NCI-H82 treated with DMSO at 0.1 percent for 48 hours (cell line): Measurements from ENCODE around the gene MAGEE1.

Experiments
- DNase-seq: peaks from one replicate; lab custom pipeline; 2025; ENCODE audit not compliant: unreplicated experiment; lab: John Stamatoyannopoulos, UW

Gene MAGEE1, protein sequence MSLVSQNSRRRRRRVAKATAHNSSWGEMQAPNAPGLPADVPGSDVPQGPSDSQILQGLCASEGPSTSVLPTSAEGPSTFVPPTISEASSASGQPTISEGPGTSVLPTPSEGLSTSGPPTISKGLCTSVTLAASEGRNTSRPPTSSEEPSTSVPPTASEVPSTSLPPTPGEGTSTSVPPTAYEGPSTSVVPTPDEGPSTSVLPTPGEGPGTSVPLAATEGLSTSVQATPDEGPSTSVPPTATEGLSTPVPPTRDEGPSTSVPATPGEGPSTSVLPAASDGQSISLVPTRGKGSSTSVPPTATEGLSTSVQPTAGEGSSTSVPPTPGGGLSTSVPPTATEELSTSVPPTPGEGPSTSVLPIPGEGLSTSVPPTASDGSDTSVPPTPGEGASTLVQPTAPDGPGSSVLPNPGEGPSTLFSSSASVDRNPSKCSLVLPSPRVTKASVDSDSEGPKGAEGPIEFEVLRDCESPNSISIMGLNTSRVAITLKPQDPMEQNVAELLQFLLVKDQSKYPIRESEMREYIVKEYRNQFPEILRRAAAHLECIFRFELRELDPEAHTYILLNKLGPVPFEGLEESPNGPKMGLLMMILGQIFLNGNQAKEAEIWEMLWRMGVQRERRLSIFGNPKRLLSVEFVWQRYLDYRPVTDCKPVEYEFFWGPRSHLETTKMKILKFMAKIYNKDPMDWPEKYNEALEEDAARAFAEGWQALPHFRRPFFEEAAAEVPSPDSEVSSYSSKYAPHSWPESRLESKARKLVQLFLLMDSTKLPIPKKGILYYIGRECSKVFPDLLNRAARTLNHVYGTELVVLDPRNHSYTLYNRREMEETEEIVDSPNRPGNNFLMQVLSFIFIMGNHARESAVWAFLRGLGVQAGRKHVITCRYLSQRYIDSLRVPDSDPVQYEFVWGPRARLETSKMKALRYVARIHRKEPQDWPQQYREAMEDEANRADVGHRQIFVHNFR

DNA sequence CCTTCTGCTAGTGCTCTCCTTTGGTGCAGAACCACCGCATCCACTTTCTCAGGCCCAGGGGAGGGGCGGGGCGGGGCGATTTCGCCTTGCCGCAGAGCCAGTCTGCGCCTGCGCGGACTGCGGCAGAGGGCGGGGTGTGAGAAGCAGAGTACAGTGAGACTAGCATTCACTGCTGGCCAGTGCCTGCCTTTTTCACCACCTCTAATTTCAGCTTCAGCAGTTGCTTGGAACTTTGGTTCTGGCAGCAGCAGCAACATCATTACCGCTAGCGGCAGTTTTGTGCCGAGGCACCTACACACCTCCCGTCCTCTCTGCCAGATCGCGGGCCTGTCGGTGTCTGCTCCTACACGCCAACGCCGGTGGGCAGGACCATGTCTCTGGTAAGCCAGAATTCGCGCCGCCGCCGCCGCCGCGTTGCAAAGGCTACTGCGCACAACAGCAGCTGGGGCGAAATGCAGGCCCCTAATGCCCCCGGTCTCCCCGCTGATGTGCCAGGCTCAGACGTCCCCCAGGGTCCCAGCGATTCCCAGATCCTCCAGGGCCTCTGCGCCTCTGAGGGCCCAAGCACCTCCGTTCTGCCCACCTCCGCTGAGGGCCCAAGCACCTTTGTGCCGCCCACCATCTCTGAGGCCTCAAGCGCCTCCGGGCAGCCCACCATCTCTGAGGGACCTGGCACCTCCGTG is at the start of gene MAGEE1:
Gene MAGEE1 (plus strand): TSS at position 151 of the 683 bp plus-strand sequence. CDS start 221 bp downstream, at position 372.
- DNase-seq: peak; percentile 67

DNA sequence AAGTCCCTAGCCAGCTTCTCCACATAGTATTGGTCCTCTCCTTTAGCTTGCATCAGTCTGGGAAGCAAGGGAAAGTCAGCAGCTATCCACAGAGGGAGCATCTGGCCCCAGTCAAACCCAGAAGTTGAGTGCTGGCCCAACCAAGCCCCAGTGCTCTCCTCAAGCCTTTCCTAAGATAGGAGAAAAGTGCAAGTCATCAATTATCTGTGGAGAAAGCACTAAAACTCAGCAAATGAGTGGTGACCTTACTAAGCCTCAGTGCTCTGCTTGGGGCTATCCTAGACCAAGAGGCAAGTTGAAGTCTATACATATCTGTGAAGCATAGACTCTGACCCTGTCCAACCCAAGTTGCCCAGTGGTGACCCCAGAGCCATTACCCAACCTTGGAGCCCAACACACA is 28.5 kb upstream of the MAGEE1 start:
- no peak for DNase-seq

DNA sequence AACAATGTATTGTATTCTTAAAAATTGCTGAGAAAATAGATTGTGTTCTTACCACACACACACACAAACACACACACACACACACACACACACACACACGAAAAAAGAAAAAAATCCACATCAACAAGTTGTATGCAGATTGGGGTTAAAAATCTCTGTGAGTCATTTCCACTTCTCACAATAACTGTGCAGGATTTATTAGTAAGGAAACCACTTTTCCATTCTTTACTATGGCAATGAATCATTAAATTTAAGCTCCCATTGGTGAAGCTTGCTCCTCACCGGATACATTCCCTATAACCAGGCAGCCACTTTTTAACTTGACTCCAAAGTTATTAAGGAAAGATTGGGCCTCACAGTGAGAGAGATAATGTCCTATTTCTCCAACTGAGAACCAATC is 19.7 kb upstream of the MAGEE1 start:
- no peak for DNase-seq

DNA sequence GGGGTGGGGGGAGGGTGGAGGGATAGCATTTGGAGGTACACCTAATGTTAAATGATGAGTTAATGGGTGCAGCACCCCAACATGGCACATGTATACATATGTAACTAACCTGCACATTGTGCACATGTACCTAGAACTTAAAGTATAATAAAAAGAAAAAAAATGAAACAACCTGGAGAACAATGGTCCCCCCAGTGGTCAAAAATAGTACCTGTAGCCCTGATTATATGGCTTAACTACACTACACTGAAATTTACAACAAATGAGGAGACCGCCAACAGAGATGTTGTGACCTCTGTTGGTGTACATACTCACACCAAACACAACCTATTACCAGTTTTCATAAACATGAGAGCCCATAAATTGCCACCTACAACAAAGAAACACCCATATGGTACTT is 7.3 kb upstream of the MAGEE1 start:
- DNase-seq: no peak

DNA sequence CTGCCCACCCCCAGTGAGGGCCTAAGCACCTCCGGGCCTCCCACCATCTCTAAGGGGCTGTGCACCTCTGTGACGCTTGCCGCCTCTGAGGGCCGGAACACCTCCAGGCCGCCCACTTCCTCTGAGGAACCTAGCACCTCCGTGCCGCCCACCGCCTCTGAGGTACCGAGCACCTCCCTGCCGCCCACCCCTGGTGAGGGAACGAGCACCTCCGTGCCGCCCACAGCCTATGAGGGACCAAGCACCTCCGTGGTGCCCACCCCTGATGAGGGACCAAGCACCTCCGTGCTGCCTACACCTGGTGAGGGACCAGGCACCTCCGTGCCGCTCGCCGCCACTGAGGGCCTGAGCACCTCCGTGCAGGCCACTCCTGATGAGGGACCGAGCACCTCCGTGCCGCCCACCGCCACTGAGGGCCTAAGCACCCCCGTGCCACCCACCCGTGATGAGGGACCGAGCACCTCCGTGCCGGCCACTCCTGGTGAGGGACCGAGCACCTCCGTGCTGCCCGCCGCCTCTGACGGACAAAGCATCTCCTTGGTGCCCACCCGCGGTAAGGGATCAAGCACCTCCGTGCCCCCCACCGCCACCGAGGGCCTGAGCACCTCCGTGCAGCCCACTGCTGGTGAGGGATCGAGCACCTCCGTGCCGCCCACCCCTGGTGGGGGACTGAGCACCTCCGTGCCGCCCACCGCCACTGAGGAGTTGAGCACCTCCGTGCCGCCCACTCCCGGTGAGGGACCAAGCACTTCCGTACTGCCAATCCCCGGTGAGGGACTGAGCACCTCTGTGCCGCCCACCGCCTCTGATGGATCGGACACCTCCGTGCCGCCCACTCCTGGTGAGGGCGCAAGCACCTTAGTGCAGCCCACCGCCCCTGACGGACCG is 977 bp downstream of the MAGEE1 start:
- no peak for DNase-seq

DNA sequence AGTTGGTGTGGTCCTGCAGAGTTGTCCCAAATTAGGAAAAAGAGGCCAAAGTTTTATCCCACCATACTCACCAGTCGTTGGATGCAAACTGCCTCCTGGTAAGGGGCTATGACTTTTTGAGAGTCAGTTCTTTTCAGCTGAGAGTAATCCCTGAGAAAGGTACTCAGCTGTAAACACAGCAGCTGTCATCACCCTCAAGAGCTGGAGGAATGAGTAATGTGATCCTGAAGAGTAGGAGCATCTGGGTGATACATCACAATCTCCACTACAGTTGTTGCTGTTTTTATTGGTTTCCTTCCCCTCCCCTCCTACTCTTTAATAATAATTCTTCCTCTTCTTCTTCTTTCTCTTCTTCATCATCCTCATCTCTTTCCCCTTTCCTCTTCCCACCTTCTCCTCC is 5.7 kb downstream of the MAGEE1 start:
- no peak for DNase-seq

DNA sequence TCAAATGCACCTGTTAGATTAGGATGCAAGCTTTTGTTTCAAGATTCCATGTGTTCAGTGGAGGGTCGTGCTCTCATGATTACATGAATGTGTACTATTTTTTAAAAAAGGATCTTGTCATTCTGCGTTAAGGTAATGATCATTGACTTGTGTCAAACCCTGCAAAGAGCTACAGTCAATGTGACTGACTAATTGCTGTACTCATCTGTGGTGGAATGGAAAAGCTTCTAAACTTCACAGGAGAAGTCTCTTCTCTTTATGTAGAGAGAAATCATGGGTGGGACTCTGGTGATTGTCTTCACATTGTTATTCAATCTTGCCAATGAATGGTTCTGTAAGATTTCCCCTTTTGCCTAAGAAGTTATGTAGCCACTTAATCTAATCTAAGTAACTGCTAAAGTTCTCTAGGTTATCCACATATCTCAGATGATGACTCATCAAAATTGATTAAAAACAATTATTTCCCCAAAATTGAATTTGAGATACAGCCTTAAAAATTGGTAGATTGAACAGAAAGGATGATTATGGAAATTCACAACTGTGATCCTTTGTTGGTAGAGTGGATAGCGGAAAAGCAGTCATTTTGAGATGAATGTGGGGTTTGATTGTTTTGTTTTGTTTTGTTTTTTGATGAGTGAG is 6.7 kb downstream of the MAGEE1 start:
- no peak for DNase-seq

DNA sequence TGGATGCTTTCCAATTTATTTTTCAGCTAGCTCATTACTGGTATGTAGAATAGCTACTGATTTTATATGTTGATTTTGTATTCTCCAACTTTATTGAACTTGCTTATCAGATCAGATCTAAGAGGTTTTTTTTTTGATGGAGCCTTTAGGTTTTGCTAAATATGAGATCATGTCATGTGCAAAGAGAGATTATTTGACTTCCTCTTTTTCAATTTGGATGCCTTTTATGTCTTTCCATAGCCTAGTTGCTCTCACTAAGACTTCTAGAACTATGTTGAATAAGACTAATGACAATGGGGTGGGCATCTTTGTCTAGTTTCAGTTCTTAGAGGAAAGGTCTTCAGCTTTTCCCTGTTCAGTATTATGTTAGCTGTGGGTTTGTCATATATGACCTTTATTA is 11.7 kb downstream of the MAGEE1 start:
- no peak for DNase-seq

DNA sequence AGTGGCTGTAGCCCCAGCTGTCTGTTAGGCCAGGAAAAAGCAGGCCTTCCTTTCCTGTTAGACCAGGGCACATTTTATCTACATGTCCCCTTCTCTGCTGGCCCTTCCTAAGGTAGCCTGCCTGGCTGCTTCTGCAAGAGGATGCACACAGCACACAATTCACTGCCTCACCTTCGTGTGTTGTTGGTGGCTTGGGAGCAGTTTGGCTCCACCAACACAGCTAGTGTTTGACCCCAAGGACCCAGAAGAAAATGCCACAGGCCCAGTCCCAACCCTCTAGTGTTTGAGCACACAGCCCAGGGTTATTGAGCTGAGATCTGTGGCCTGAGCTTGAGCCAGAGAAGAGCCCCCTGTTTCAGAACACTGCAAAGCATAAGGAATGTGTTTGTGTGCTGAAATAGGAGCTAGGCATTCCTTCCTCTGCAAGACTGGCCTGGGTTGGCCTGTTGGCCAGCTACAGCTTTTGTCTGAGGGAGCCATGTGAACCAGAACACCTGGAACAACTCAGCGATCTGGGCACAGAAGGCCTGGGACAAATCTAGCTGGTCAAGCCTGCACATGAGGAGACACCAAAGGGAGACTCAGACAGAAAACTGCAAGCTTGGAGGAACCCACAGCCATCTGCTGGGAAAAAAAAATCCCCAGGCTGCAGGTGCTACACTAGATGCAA is 26.4 kb downstream of the MAGEE1 start:
- DNase-seq: no peak

DNA sequence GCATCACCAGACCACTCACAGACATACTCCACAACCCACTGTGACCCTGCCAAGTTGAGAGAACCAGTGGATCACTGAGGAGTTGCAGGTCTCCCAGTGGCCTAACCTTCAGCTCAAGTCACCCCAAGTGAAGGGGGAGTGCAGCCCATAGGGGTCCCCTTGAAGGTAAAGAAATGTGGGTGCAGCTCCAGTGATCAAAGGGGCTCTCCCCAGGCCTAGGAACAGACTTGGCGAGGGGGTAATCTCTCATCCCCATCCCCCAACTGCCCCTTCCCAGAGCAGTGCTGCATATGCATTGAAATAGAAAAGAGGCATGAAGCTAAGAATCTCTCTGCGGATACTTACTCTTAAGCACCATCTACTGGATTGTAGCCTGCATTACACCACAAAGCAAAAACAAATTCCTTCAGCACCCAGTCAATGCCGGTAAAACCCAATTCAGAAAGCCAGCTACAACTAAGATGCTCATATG is 27.0 kb downstream of the MAGEE1 start:
- peak; percentile 1 for DNase-seq

DNA sequence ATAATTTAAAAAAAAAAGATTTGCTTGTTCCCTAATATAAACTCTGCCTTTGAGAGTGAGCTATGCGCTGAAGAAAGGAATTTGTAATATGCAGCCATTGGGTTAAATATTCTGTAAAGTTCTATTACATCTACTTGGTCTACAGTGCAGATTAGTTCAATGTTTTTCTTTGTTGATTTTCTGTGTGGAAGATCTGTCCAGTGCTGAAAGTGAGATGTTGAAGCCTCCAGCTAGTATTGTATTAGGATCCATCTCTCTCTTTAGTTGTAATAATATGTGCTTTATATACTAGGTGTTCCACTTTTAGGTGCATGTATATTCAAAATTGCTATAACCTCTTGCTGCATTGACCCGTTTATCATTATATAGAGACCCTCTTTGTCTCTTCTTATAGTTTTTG is 49.8 kb downstream of the MAGEE1 start:
- DNase-seq: no peak
